Type B pancreatic cell (in vitro differentiated cells): ENCODE data around the gene MARCHF6. TPM values are rescaled to one million over a fixed set of nuclear protein-coding genes. Genes with fewer than 3 reads are reported as not detected.

Source experiments
- DNase-seq: peaks from one replicate; pipeline ENCODE4 v3.0.0; 2021; ENCODE audit warnings: mixed read lengths; ENCODE audit not compliant: unreplicated experiment; ENCODE audit errors: extremely low spot score
- H3K27ac Mint-ChIP-seq: 2 replicates; pipeline ENCODE4 v1.8.0; 2021; ENCODE audit warnings: mild to moderate bottlenecking, mixed read lengths
- H3K27me3 Mint-ChIP-seq: 2 replicates; pipeline ENCODE4 v1.8.0; 2021; ENCODE audit warnings: mixed read lengths
- H3K36me3 Mint-ChIP-seq: 2 replicates; pipeline ENCODE4 v1.8.0; 2021; ENCODE audit warnings: mixed read lengths
- H3K4me1 Mint-ChIP-seq: one replicate; pipeline ENCODE4 v1.8.0; 2021; ENCODE audit warnings: mixed read lengths; ENCODE audit not compliant: unreplicated experiment
- H3K4me3 Mint-ChIP-seq: 2 replicates; pipeline ENCODE4 v1.8.0; 2021; ENCODE audit warnings: mild to moderate bottlenecking, mixed read lengths
- H3K9me3 Mint-ChIP-seq: 2 replicates; pipeline ENCODE4 v1.8.0; 2021; ENCODE audit warnings: mixed read lengths
- CTCF ChIP-seq: fragments of 200-600 bp; sonication (generic); conservative IDR thresholded peaks from 2 replicates; pipeline ENCODE4 v1.5.0; 2021; ENCODE audit warnings: antibody characterized with exemption, mild to moderate bottlenecking
- total RNA-seq: library from RNA; stranded (reverse); gene quantifications from 2 replicates; pipeline ENCODE4 v1.2.1, GENCODE V29; 2021; ENCODE audit warnings: low replicate concordance

MARCHF6 gene
- total RNA-seq, 1 donor from 2014 or later, result 199 TPM

GRCh38 chr5:10360686-10361085 lies 7.2 kb downstream of the MARCHF6 start:
- H3K9me3 Mint-ChIP-seq, result peaks cover 10% of the 10 kb centered on the region
- no peak overlapping the region for H3K27ac Mint-ChIP-seq
- H3K27me3 Mint-ChIP-seq, result no peaks in the 10 kb centered on the region
- peaks cover 32% of the 10 kb centered on the region for H3K36me3 Mint-ChIP-seq
- peaks cover 31% of the 10 kb centered on the region for H3K4me1 Mint-ChIP-seq
- no peak for TF ChIP-seq CTCF
- no peak for DNase-seq
- H3K4me3 Mint-ChIP-seq, result no peak overlapping the region

- TF ChIP-seq CTCF, result no peak
- H3K9me3 Mint-ChIP-seq, result peaks cover 6% of the 10 kb centered on the region
- no peak overlapping the region for H3K27ac Mint-ChIP-seq
- no peak overlapping the region for H3K4me3 Mint-ChIP-seq
- H3K27me3 Mint-ChIP-seq, result no peaks in the 10 kb centered on the region
- DNase-seq, result no peak
- H3K4me1 Mint-ChIP-seq, result peaks cover 20% of the 10 kb centered on the region
- peaks cover 33% of the 10 kb centered on the region for H3K36me3 Mint-ChIP-seq
These were observed 10.2 kb downstream of the MARCHF6 start for GRCh38 chr5:10363519-10364185.

- H3K4me1 Mint-ChIP-seq, result peaks cover 20% of the 10 kb centered on the region
These were observed 10.7 kb downstream of the MARCHF6 start for GRCh38 chr5:10364186-10364689.

GRCh38 chr5:10365782-10366181 lies 12.3 kb downstream of the MARCHF6 start:
- no peaks in the 10 kb centered on the region for H3K27me3 Mint-ChIP-seq
- no peak overlapping the region for H3K4me3 Mint-ChIP-seq
- H3K9me3 Mint-ChIP-seq, result peaks cover 6% of the 10 kb centered on the region
- no peak for TF ChIP-seq CTCF
- H3K4me1 Mint-ChIP-seq, result peaks cover 23% of the 10 kb centered on the region
- H3K27ac Mint-ChIP-seq, result no peak overlapping the region
- DNase-seq, result no peak
- H3K36me3 Mint-ChIP-seq, result peaks cover 23% of the 10 kb centered on the region

More at GRCh38 chr5:10364186-10364689, 10.7 kb downstream of the MARCHF6 start:
- Mint-ChIP-seq H3K27ac (no peak overlapping the region), H3K27me3 (no peaks in the 10 kb centered on the region), H3K4me3 (no peak overlapping the region), H3K9me3 (peaks cover 6% of the 10 kb centered on the region), H3K36me3 (peaks cover 30% of the 10 kb centered on the region)
- DNase-seq, result no peak
- peak; percentile 18 for TF ChIP-seq CTCF

GRCh38 chr5:10366310-10367272 lies 13.1 kb downstream of the MARCHF6 start:
- H3K4me3 Mint-ChIP-seq, result no peak overlapping the region
- TF ChIP-seq CTCF, result no peak
- H3K27ac Mint-ChIP-seq, result peak overlapping the region; percentile 7
- no peaks in the 10 kb centered on the region for H3K27me3 Mint-ChIP-seq
- peaks cover 20% of the 10 kb centered on the region for H3K36me3 Mint-ChIP-seq
- H3K9me3 Mint-ChIP-seq, result no peaks in the 10 kb centered on the region
- H3K4me1 Mint-ChIP-seq, result peaks cover 22% of the 10 kb centered on the region
- DNase-seq, result no peak
